Muscle of leg (tissue), 11 donors: Measurements from ENCODE around the gene PUS10. TPM values are rescaled to one million over a fixed set of nuclear protein-coding genes. Genes with fewer than 3 reads are reported as not detected.

Experiments used
- DNase-seq: peaks from one replicate; pipeline ENCODE4 v3.0.0; 2013
- H3K27ac ChIP-seq: one replicate; pipeline ENCODE4 v1.5.1; 2013; ENCODE audit warnings: mild to moderate bottlenecking, low read length, control low read depth
- H3K27me3 ChIP-seq: one replicate; pipeline ENCODE4 v1.6.1; 2013; ENCODE audit warnings: low read length; ENCODE audit not compliant: control insufficient read depth, insufficient read depth
- H3K36me3 ChIP-seq: one replicate; pipeline ENCODE4 v1.6.1; 2013; ENCODE audit warnings: low read length; ENCODE audit not compliant: control insufficient read depth, insufficient read depth
- H3K4me1 ChIP-seq: one replicate; pipeline ENCODE4 v1.6.1; 2013; ENCODE audit warnings: low read length; ENCODE audit not compliant: control insufficient read depth, insufficient read depth
- H3K4me3 ChIP-seq: one replicate; pipeline ENCODE4 v1.5.1; 2013; ENCODE audit warnings: low read length, control low read depth
- H3K9me3 ChIP-seq: replicated peaks from 2 replicates; pipeline ENCODE4 v1.6.1; 2013; ENCODE audit warnings: low read depth, low read length; ENCODE audit not compliant: control insufficient read depth
- WGBS: methylation state at CpG from one replicate; pipeline ENCODE4 v1.1.5; 2013; ENCODE audit warnings: missing lambda C conversion rate; ENCODE audit not compliant: insufficient coverage; 5-methylcytosine and 5-hydroxymethylcytosine counted together
- polyA plus RNA-seq, 8 donors: library from polyadenylated mRNA; unstranded; fragments of 120-200 nt; gene quantifications; one replicate each; pipeline versions ENCODE4 v1.2.1 to v1.2.3, GENCODE V29; 2013; ENCODE audit warnings: inconsistent platforms in 1 of 8, low replicate concordance in 1 of 8; ENCODE audit not compliant: insufficient read length in 8 of 8, insufficient read depth in 1 of 8
- total RNA-seq: library from RNA; stranded (reverse); fragments of 120-200 nt; gene quantifications from one replicate; pipeline ENCODE4 v1.2.4, GENCODE V29; 2013

The PUS10 gene
- total and polyA plus RNA-seq, 9 donors, result 3.6 to 6.4 (median 4.3) TPM

GRCh38 chr2:60976256-60976850 lies 41.7 kb downstream of the PUS10 start:
- Histone ChIP-seq H3K27me3 (no peaks in the 10 kb centered on the region), H3K27ac (no peak overlapping the region), H3K9me3 (no peaks in the 10 kb centered on the region), H3K4me3 (no peak overlapping the region), H3K4me1 (no peaks in the 10 kb centered on the region), H3K36me3 (no peaks in the 10 kb centered on the region)
- no CpG with 5 or more reads among the region's 3 CpGs for WGBS
- DNase-seq, result no peak

DNA sequence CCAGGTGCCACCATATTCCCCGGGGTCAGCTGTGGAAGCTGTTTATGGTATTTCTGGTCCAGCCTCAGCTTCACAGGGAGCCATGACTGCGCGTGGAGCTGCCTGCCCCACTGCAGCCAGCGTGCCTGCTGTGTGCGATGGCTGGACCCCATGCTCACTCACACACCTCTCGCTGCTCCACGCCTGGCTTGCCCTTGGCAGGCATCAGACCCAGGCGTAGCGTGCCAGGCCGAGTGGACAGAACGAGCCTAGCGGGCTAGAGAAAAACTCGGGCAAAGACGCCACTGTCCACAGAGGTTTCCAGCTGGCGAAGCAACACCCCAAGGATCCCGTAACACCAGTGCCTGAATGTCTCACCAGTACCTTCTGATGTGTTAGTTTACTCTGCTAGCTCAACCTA lies 43.4 kb downstream of the PUS10 start:
- DNase-seq, result no peak
- Histone ChIP-seq H3K9me3 (no peaks in the 10 kb centered on the region), H3K36me3 (no peaks in the 10 kb centered on the region), H3K27me3 (no peaks in the 10 kb centered on the region), H3K4me1 (no peaks in the 10 kb centered on the region), H3K27ac (no peak overlapping the region), H3K4me3 (no peak overlapping the region)
- 91% methylated on average over 13 of the region's 16 CpGs for WGBS

- Histone ChIP-seq H3K27ac (no peak overlapping the region), H3K4me3 (no peak overlapping the region), H3K4me1 (no peaks in the 10 kb centered on the region), H3K27me3 (no peaks in the 10 kb centered on the region), H3K9me3 (no peaks in the 10 kb centered on the region), H3K36me3 (no peaks in the 10 kb centered on the region)
- no peak for DNase-seq
- 58% methylated on average over 3 of the region's 5 CpGs for WGBS
Measured at GRCh38 chr2:60973705-60974104, 44.4 kb downstream of the PUS10 start.

DNA sequence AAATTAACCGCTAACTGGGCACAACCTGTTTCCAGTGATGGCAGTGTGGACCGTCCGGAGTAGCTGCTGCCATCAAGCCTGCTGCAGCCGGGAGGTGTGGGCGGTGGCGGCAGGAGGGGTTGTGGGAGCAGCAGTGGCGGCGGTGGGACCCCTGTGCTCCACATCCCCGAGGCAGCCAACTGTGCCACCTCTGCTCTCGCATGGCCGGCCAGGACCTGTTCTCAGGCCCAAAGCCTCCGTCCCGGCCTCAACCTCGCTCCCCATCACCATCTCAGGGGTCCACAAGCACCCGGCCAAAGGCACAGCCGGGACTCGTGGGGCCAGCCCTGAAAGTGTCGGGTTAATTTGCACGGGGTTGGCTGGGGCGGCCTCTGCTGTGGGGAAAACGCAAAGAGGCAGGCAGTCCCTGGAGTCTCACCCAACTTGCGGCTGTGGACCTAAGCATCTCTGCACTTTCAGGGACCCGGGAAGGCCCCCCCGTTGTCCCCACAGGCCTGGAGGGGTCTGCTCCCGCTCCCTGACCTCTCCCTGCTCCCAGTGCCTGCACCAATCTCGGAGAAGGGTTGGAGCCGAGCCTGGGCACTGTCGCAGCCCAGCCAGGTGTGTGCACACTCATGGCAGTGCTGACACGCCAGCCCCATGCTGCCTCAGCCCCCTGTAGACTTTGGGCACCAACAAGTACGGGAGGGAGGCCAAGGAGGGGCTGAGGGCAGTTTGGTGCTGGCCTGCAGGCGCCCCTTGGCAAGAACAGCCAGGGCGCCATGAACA lies 45.0 kb downstream of the PUS10 start:
- H3K27me3 ChIP-seq, result no peaks in the 10 kb centered on the region
- no peak overlapping the region for H3K4me3 ChIP-seq
- H3K27ac ChIP-seq, result no peak overlapping the region
- H3K36me3 ChIP-seq, result no peaks in the 10 kb centered on the region
- 92% methylated on average over 30 of the region's 32 CpGs for WGBS
- H3K4me1 ChIP-seq, result no peaks in the 10 kb centered on the region
- no peaks in the 10 kb centered on the region for H3K9me3 ChIP-seq
- no peak for DNase-seq

GRCh38 chr2:60966507-60967405 lies 51.3 kb downstream of the PUS10 start:
- Histone ChIP-seq H3K4me1 (no peaks in the 10 kb centered on the region), H3K27ac (no peak overlapping the region), H3K36me3 (no peaks in the 10 kb centered on the region), H3K9me3 (no peaks in the 10 kb centered on the region), H3K27me3 (no peaks in the 10 kb centered on the region), H3K4me3 (no peak overlapping the region)
- no peak for DNase-seq
- WGBS, result no CpG with 5 or more reads among the region's 1 CpG

DNA sequence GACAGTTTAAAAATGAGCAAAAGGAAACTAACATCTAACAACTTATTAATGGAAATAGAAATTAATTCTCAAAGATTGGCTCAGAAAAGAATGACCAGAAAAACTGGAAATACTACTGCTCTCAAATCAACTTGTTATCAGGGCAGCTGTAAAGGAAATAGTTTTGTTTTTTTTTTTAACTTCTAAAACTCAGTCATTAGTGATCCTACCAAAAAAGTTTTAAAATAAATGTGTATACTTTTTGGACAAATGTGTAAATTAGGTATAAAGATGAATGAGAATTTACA lies 52.6 kb downstream of the PUS10 start:
- DNase-seq, result no peak
- Histone ChIP-seq H3K27ac (no peak overlapping the region), H3K4me3 (no peak overlapping the region), H3K9me3 (no peaks in the 10 kb centered on the region), H3K27me3 (no peaks in the 10 kb centered on the region), H3K36me3 (no peaks in the 10 kb centered on the region), H3K4me1 (no peaks in the 10 kb centered on the region)

GRCh38 chr2:60964651-60965498 lies 53.2 kb downstream of the PUS10 start:
- no peak overlapping the region for H3K27ac ChIP-seq
- no peak for DNase-seq
- no peaks in the 10 kb centered on the region for H3K27me3 ChIP-seq
- H3K4me1 ChIP-seq, result no peaks in the 10 kb centered on the region
- no peak overlapping the region for H3K4me3 ChIP-seq
- WGBS, result no CpG with 5 or more reads among the region's 7 CpGs
- H3K9me3 ChIP-seq, result no peaks in the 10 kb centered on the region
- H3K36me3 ChIP-seq, result no peaks in the 10 kb centered on the region

DNA sequence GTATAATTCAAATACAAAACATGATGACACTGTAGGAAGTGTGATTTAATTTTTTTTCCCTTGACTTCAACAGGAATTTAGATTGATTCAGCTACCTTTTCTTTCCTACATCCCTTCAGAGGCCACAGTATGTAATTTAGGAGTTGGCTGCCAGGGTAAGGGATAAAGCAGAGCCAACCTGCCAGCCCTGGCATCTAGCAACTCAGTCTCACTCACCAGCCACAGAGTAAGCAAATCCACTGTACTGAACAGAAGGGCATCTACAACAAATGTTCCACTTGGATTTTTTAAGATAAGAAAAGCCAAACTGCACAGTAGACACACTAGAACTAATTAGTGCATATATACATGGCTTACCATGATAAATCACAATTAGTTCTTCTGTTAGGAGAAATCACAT lies 54.9 kb downstream of the PUS10 start:
- Histone ChIP-seq H3K27ac (no peak overlapping the region), H3K4me3 (no peak overlapping the region), H3K4me1 (no peaks in the 10 kb centered on the region), H3K27me3 (no peaks in the 10 kb centered on the region), H3K9me3 (no peaks in the 10 kb centered on the region), H3K36me3 (no peaks in the 10 kb centered on the region)
- no peak for DNase-seq

DNA sequence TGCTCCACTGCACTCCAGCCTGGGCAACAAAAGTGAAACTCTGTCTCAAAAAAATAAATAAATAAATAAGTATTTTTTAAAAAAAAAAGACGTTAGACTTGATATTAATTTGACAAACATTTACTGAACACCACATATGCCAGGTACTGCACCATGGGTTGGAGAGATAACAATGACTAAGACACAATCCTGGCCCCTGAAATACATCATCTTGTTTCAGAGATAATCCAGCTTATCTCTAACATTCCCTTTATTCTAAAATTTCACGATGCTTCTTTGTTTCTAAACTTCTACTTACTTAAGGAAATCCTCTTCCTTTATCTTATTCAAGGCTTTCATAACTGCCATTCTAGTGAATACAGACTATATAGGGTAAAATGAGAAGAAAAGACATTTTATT lies 55.5 kb downstream of the PUS10 start:
- H3K9me3 ChIP-seq, result no peaks in the 10 kb centered on the region
- no CpG with 5 or more reads among the region's 2 CpGs for WGBS
- DNase-seq, result no peak
- no peak overlapping the region for H3K27ac ChIP-seq
- H3K36me3 ChIP-seq, result no peaks in the 10 kb centered on the region
- H3K27me3 ChIP-seq, result no peaks in the 10 kb centered on the region
- H3K4me3 ChIP-seq, result no peak overlapping the region
- no peaks in the 10 kb centered on the region for H3K4me1 ChIP-seq

- Histone ChIP-seq H3K9me3 (no peaks in the 10 kb centered on the region), H3K36me3 (no peaks in the 10 kb centered on the region), H3K27me3 (no peaks in the 10 kb centered on the region), H3K4me1 (no peaks in the 10 kb centered on the region), H3K4me3 (no peak overlapping the region), H3K27ac (no peak overlapping the region)
- DNase-seq, result peak; percentile 16
- no CpG with 5 or more reads among the region's 4 CpGs for WGBS
Measured at GRCh38 chr2:60961457-60961856, 56.6 kb downstream of the PUS10 start.
